Choroid plexus epithelial cell (primary cell): ENCODE data around the gene TMED8.

Experiments
- DNase-seq: peaks from one replicate; pipeline ENCODE4 v3.0.0-alpha.2; 2010; ENCODE audit warnings: low read depth
- H3K4me3 ChIP-seq: 2 replicates; pipeline ENCODE4 v1.5.1; 2011; ENCODE audit warnings: low read depth, mild to moderate bottlenecking, control low read depth, low read length, moderate library complexity
- CTCF ChIP-seq: conservative IDR thresholded peaks from 2 replicates; pipeline ENCODE4 v1.5.1; 2011; ENCODE audit warnings: low read depth, mild to moderate bottlenecking, control low read depth, inconsistent platforms, low read length, moderate library complexity

TMED8 gene

GRCh38 chr14:77378701-77379100, 1.8 kb upstream of the TMED8 start:
- no peak for DNase-seq
- no peak for TF ChIP-seq CTCF
- H3K4me3 ChIP-seq, result no peak overlapping the region

GRCh38 chr14:77377502-77377844, 579 bp upstream of the TMED8 start:
- TF ChIP-seq CTCF, result no peak
- DNase-seq, result no peak
- peak overlapping the region; percentile 97 for H3K4me3 ChIP-seq

- TF ChIP-seq CTCF, result no peak
- H3K4me3 ChIP-seq, result peak overlapping the region; percentile 97
- peak; percentile 21 for DNase-seq
These were observed 722 bp downstream of the TMED8 start for GRCh38 chr14:77375973-77376770.

- TF ChIP-seq CTCF, result no peak
- no peak overlapping the region for H3K4me3 ChIP-seq
- DNase-seq, result no peak
These were observed 1.5 kb downstream of the TMED8 start for GRCh38 chr14:77375164-77375950.

GRCh38 chr14:77372304-77372841, 4.5 kb downstream of the TMED8 start:
- H3K4me3 ChIP-seq, result no peak overlapping the region
- peak; percentile 47 for DNase-seq
- no peak for TF ChIP-seq CTCF

- no peak for DNase-seq
- no peak overlapping the region for H3K4me3 ChIP-seq
- no peak for TF ChIP-seq CTCF
These were observed 7.6 kb downstream of the TMED8 start for GRCh38 chr14:77369285-77369684.
